GM21367 (cell line): Measurements from ENCODE around the gene DEFB108B.
"Not testable (repeated sequence)": the region's sequence is repeated elsewhere in the genome, so short reads cannot be mapped to it uniquely, and the experiment has no call there.

ENCODE experiments used
- ATAC-seq: cut with Tn5 transposase; IDR thresholded peaks from one replicate; pipeline ENCODE4 v1.9.1; 2021; ENCODE audit not compliant: unreplicated experiment

The DEFB108B gene

GRCh38 chr11:71813481-71814355 is 19.3 kb upstream of the DEFB108B start:
- not testable (repeated sequence) for ATAC-seq

DNA sequence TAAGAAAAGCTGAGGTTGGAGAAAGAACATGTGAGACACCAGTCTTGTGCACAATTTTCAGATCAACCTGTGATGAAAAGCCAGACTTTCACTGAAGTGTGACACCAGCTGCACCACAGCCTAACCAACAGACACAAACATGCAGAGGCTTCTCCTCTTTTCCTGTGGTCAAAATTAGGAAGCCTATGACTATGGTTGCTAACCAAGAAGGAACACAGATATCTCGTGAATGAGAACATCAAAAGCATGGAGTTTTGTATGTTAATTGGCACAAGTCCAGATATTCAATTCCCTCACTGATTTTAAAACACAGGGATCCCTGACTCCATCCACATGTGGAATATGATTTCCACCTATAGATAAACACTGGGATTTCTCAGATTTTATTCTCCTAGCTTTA is 11.5 kb upstream of the DEFB108B start:
- not testable (repeated sequence) for ATAC-seq

DNA sequence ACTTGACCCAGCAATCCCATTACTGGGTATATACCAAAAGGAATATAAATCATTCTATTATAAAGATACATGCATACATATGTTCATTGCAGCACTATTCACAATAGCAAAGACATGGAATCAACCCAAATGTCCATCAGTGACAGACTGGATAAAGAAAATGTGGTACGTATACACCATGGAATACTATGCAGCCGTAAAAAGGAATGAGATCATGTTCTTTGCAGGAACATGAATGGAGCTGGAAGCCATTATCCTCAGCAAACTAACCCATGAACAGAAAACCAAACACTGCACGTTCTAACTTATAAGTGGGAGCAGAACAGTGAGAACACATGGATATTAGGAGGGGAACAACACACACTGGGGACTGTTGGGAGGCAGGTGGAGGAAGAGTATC is 3.8 kb upstream of the DEFB108B start:
- not testable (repeated sequence) for ATAC-seq

DNA sequence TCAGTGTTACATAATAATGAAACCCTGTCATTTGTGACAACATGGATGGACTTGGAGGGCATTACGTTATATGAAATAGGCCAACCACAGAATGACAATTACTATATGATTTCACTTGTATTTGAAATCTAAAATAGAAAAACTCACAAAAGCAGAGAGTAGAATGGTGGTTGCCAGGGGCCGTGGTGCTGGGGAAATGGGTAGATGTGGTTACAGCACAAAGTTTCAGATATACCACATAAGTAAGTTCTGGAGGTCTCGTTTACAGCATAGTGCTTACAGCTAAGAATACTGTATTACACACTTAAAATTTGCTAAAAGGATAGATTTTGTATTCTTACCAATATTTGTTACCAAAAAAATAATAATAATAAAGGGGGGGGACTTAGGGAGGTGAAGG is 3.3 kb upstream of the DEFB108B start:
- ATAC-seq = not testable (repeated sequence)

DNA sequence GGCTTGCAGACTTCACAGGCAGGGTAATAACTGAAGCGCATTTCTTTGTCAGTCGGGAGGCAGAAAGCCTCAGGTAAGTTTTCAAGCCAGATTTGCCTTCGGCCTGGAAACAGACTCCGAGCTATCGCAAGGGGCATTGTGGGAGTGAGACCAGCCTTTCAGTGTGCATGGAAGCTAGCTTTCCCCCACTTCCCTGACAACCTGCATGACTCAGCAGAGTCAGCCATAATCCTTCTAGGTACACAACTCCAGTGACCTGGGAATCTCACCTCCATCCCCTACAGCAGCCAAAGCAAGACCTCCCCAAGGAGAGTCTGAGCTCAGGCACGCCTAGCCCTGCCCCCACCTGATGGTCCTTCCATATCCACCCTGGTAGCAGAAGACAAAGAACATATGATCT is 9.7 kb downstream of the DEFB108B start:
- ATAC-seq = not testable (repeated sequence)

GRCh38 chr11:71843355-71843754 is 10.4 kb downstream of the DEFB108B start:
- not testable (repeated sequence) for ATAC-seq

DNA sequence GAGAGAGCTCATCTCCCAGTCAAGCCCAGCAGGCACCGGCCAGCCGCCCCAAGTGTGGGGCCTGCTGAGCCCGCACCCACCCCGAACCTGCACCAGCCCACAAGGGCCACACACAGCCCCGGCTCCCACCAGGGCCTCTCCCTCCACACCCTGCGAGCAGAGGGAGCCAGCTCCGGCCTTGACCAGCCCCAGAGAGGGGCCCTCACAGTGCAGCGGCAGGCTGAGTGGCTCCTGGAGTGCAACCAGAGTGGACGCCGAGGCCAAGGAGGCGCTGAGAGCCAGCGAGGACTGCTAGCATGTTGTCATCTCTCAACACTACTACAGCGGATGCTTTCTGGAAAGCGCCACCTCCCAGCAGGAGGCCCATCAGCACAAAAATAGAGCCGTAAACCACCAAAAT is 10.9 kb downstream of the DEFB108B start:
- no peak for ATAC-seq

GRCh38 chr11:71853895-71854294 is 20.9 kb downstream of the DEFB108B start:
- not testable (repeated sequence) for ATAC-seq

DNA sequence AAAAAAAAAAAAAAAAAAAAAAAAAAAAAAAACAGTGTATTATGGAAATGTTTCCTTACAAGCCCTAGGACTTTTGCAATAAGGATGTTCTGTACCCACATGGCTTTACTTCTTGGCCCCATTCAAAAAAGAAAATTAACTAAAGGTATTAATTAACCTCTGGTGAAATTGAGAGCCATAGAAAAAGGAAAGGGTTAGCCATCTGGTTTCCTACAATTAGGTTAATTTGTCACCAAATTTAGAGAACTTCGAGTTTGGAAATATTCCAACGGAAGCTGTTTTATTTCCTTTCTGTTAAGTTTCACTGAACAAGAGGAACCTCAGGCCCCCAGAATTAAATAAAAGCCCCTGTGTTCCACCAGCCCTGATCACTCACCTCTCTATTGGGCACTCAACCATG is 22.9 kb downstream of the DEFB108B start:
- not testable (repeated sequence) for ATAC-seq

DNA sequence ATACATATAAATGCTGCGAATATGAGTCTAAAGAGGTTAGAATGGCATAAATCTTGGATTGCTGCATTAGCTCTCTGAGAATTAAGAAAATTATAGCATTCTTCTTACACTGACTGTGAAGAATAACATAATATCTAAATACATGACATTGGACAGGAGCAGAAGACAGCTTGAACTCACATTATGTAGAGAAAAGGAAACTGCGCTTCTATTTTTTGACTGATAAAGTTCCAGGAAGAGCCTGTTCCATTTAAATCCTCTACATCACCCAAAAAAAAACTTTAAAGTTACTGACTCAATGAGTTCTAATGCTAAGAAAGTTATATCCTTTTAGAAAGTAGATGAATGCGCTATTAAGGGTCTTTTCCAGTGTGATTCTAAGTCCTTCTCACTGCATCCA is 27.8 kb downstream of the DEFB108B start:
- not testable (repeated sequence) for ATAC-seq

- ATAC-seq = not testable (repeated sequence)
Measured at GRCh38 chr11:71863978-71864627, 31.1 kb downstream of the DEFB108B start.

GRCh38 chr11:71867209-71867608 is 34.2 kb downstream of the DEFB108B start:
- ATAC-seq = not testable (repeated sequence)

- ATAC-seq = not testable (repeated sequence)
Measured at GRCh38 chr11:71869931-71870330, 36.9 kb downstream of the DEFB108B start.

DNA sequence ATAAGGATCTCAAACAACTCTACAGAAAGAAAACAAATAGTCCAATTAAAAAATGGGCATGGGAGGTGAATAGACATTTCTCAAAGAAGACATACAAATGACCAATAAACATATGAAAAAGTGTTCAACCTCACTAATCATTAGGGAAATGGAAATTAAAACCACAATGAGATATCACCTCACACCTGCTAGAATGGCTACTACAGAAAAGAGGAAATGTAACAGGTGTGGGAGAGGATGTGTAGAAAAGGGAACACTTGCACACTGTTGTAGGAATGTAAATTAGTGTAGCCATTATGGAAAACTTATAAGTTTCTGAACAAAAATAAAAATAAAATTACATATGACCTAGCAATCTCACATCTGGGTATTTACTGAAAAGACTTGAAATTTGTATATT is 37.7 kb downstream of the DEFB108B start:
- ATAC-seq = not testable (repeated sequence)

- not testable (repeated sequence) for ATAC-seq
Measured at GRCh38 chr11:71876262-71876661, 43.3 kb downstream of the DEFB108B start.

- not testable (repeated sequence) for ATAC-seq
Measured at GRCh38 chr11:71878059-71878458, 45.1 kb downstream of the DEFB108B start, which contains the start of gene DEFB131B. DEFB131B (plus strand) TSS chr11:71878453; CDS start chr11:71878453, 0 bp downstream.

- ATAC-seq = not testable (repeated sequence)
Measured at GRCh38 chr11:71885806-71886205, 52.8 kb downstream of the DEFB108B start.
